ENCODE results near the gene KIF5A.

DNA sequence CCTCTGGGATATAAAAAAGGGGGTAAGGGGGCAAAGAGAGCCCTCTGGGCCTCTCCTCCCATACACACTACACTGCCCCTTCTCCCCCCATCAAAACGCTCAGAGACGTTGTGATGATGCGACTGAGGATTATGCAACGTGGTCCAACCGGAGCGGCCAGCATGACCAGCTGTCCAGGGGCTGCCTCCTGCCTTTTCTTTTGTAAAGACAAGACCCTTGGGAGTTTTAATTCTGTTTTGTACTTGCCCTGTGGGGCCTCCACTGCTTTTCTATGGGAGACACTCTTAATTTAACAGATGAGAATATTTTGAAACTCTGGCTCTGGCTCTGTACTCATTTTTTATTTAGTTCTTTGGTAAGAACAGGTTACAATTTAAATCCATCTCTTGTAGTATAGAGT lies 20.0 kb upstream of the KIF5A start:
- TF ChIP-seq, protein P1, sequence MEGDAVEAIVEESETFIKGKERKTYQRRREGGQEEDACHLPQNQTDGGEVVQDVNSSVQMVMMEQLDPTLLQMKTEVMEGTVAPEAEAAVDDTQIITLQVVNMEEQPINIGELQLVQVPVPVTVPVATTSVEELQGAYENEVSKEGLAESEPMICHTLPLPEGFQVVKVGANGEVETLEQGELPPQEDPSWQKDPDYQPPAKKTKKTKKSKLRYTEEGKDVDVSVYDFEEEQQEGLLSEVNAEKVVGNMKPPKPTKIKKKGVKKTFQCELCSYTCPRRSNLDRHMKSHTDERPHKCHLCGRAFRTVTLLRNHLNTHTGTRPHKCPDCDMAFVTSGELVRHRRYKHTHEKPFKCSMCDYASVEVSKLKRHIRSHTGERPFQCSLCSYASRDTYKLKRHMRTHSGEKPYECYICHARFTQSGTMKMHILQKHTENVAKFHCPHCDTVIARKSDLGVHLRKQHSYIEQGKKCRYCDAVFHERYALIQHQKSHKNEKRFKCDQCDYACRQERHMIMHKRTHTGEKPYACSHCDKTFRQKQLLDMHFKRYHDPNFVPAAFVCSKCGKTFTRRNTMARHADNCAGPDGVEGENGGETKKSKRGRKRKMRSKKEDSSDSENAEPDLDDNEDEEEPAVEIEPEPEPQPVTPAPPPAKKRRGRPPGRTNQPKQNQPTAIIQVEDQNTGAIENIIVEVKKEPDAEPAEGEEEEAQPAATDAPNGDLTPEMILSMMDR (conservative IDR thresholded peaks at IDR 0.05; ENCODE audit: low read depth, low read length): no peak
- TF ChIP-seq, protein P2, sequence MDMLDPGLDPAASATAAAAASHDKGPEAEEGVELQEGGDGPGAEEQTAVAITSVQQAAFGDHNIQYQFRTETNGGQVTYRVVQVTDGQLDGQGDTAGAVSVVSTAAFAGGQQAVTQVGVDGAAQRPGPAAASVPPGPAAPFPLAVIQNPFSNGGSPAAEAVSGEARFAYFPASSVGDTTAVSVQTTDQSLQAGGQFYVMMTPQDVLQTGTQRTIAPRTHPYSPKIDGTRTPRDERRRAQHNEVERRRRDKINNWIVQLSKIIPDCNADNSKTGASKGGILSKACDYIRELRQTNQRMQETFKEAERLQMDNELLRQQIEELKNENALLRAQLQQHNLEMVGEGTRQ (IDR thresholded peaks at IDR 0.05; ENCODE audit: low read depth, low read length): no peak
- no peak for TF ChIP-seq POLR2A (IDR thresholded peaks at IDR 0.05; ENCODE audit: low read depth, low read length)
- no peak for TF ChIP-seq FOS (IDR thresholded peaks at IDR 0.05; ENCODE audit: low read depth, low read length)
- no peak for TF ChIP-seq RAD21 (IDR thresholded peaks at IDR 0.05; ENCODE audit: low read length)
- TF ChIP-seq NFE2L2 (IDR thresholded peaks at IDR 0.05; ENCODE audit: low read depth, low read length): no peak
- no peak for TF ChIP-seq RFX5 (IDR thresholded peaks at IDR 0.05; ENCODE audit: low read depth, low read length)
- TF ChIP-seq SMC3 (IDR thresholded peaks at IDR 0.05; ENCODE audit: low read depth, low read length): no peak
- no peak for TF ChIP-seq MAZ (IDR thresholded peaks at IDR 0.05; ENCODE audit: borderline replicate concordance, low read depth, low read length)
- TF ChIP-seq MXI1 (IDR thresholded peaks at IDR 0.05; ENCODE audit: borderline replicate concordance, low read depth, low read length): no peak
- TF ChIP-seq BHLHE40 (IDR thresholded peaks at IDR 0.05; ENCODE audit: low read depth, low read length): no peak
- TF ChIP-seq CHD1 (IDR thresholded peaks at IDR 0.05; ENCODE audit: low read depth, low read length): no peak
